ENCODE results near the gene TP53BP2. TPM values are rescaled to one million over a fixed set of nuclear protein-coding genes. Genes with fewer than 3 reads are reported as not detected.

TP53BP2 gene
- total RNA-seq, 4 donors from 2014 or later, result 31.7 to 196 (median 58.2) TPM

GRCh38 chr1:223885614-223886013 lies 39.9 kb upstream of the TP53BP2 start:
- DNase-seq, result no peak
- no peak overlapping the region for H3K27ac ChIP-seq
- no peaks in the 10 kb centered on the region for H3K27me3 ChIP-seq
- H3K9me3 ChIP-seq, result no peaks in the 10 kb centered on the region
- H3K36me3 ChIP-seq, result no peaks in the 10 kb centered on the region
- no peak overlapping the region for H3K4me3 ChIP-seq
- TF ChIP-seq CTCF (IDR thresholded peaks at IDR 0.05) (no peak), POLR2A (IDR thresholded peaks at IDR 0.05) (no peak)
- no peaks in the 10 kb centered on the region for H3K4me1 ChIP-seq

GRCh38 chr1:223878598-223879325 lies 33.0 kb upstream of the TP53BP2 start:
- no peak for DNase-seq
- no peaks in the 10 kb centered on the region for H3K27me3 ChIP-seq
- TF ChIP-seq CTCF (IDR thresholded peaks at IDR 0.05) (no peak), POLR2A (IDR thresholded peaks at IDR 0.05) (no peak)
- H3K36me3 ChIP-seq, result no peaks in the 10 kb centered on the region
- H3K27ac ChIP-seq, result no peak overlapping the region
- H3K4me3 ChIP-seq, result no peak overlapping the region
- H3K4me1 ChIP-seq, result no peaks in the 10 kb centered on the region
- no peaks in the 10 kb centered on the region for H3K9me3 ChIP-seq

GRCh38 chr1:223877804-223878203 lies 32.1 kb upstream of the TP53BP2 start:
- Histone ChIP-seq H3K9me3 (no peaks in the 10 kb centered on the region), H3K27ac (no peak overlapping the region), H3K27me3 (no peaks in the 10 kb centered on the region), H3K4me1 (no peaks in the 10 kb centered on the region), H3K36me3 (no peaks in the 10 kb centered on the region), H3K4me3 (no peak overlapping the region)
- TF ChIP-seq CTCF (IDR thresholded peaks at IDR 0.05), result no peak
- no peak for TF ChIP-seq POLR2A (IDR thresholded peaks at IDR 0.05)
- no peak for DNase-seq

GRCh38 chr1:223876590-223876989 lies 30.8 kb upstream of the TP53BP2 start:
- H3K4me3 ChIP-seq, result no peak overlapping the region

GRCh38 chr1:223873044-223873443 lies 27.3 kb upstream of the TP53BP2 start:
- TF ChIP-seq POLR2A (IDR thresholded peaks at IDR 0.05), result no peak
- no peak for TF ChIP-seq CTCF (IDR thresholded peaks at IDR 0.05)
- H3K36me3 ChIP-seq, result no peaks in the 10 kb centered on the region
- no peaks in the 10 kb centered on the region for H3K9me3 ChIP-seq
- no peaks in the 10 kb centered on the region for H3K27me3 ChIP-seq
- H3K27ac ChIP-seq, result no peak overlapping the region
- DNase-seq, result no peak
- no peak overlapping the region for H3K4me3 ChIP-seq
- no peaks in the 10 kb centered on the region for H3K4me1 ChIP-seq

More at GRCh38 chr1:223876590-223876989, 30.8 kb upstream of the TP53BP2 start:
- no peaks in the 10 kb centered on the region for H3K9me3 ChIP-seq
- TF ChIP-seq POLR2A (IDR thresholded peaks at IDR 0.05), result no peak
- TF ChIP-seq CTCF (IDR thresholded peaks at IDR 0.05), result no peak
- no peaks in the 10 kb centered on the region for H3K27me3 ChIP-seq
- no peaks in the 10 kb centered on the region for H3K36me3 ChIP-seq
- no peaks in the 10 kb centered on the region for H3K4me1 ChIP-seq
- H3K27ac ChIP-seq, result no peak overlapping the region
- no peak for DNase-seq

Measured in Peyer's patch (tissue), 4 donors.